ENCODE data around the gene PRKAR2A. TPM values are rescaled to one million over a fixed set of nuclear protein-coding genes. Genes with fewer than 3 reads are reported as not detected.
A peak's percentile ranks its signal among the peaks of the same experiment; 100 is the strongest.

The PRKAR2A gene
- total RNA-seq, 2 experiments from 2014 or later: 31.0 to 32.1 TPM

DNA sequence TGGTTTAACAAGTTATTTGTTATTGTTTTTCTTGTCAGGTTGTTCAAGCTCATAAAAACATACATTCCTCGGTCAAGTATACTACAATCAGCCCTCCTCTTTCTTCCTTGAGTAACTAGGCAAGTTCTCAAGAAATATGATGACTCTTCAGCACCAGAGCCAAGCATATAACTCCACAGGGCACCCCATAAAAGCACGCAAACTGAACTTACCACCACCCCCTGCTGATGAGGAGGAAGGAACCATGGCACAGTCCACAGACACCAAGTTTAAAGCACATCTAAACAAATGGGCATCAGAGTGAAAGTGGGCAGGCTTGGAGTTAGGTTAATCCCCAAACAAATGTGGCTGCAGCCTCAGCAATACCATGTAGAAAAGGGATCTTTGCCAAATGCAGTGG, 135.9 kb downstream of the PRKAR2A start:
- DNase-seq (no peak), ATAC-seq (no peak)
- H3K4me1 Mint-ChIP-seq (ENCODE audit: low read depth): peaks cover 66% of the 10 kb centered on the region
- H3K4me3 Mint-ChIP-seq: no peak overlapping the region
- CTCF ChIA-PET: no interaction called here
- peaks cover 35% of the 10 kb centered on the region for H3K36me3 Mint-ChIP-seq (ENCODE audit: low read depth)
- POLR2A ChIA-PET: interaction anchor here (1.9 kb wide), 1 partner anchor 10 kb away, joined by 4 read pairs; no protein-coding TSS in a partner anchor
- TF ChIP-seq, protein P1, sequence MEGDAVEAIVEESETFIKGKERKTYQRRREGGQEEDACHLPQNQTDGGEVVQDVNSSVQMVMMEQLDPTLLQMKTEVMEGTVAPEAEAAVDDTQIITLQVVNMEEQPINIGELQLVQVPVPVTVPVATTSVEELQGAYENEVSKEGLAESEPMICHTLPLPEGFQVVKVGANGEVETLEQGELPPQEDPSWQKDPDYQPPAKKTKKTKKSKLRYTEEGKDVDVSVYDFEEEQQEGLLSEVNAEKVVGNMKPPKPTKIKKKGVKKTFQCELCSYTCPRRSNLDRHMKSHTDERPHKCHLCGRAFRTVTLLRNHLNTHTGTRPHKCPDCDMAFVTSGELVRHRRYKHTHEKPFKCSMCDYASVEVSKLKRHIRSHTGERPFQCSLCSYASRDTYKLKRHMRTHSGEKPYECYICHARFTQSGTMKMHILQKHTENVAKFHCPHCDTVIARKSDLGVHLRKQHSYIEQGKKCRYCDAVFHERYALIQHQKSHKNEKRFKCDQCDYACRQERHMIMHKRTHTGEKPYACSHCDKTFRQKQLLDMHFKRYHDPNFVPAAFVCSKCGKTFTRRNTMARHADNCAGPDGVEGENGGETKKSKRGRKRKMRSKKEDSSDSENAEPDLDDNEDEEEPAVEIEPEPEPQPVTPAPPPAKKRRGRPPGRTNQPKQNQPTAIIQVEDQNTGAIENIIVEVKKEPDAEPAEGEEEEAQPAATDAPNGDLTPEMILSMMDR (IDR thresholded peaks at IDR 0.05): no peak
- H3K27me3 Mint-ChIP-seq: no peaks in the 10 kb centered on the region
- intact Hi-C loops (cut with micrococcal nuclease): no loop called here
- no peaks in the 10 kb centered on the region for H3K9me3 Mint-ChIP-seq
- H3K27ac Mint-ChIP-seq: peak overlapping the region; percentile 78

DNA sequence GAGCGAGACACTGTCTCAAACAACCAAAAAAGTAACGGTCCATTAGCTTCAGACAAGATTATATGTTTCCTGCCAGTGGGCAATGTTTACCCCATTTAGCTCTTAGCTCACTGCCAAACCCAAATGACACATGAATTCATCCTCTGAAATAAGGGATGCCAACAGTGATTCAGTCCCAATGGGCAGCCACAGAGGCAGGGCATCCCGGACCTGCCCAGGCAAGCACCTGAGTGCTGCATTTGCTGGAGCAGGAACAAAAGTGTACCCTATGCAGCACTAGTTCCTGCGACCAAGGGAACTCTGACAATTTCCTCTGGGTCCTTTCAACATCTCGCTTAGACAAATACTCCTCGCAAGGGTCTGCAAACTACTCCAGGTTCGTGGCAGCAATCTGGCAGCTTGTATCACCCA, 138.6 kb downstream of the PRKAR2A start:
- Mint-ChIP-seq H3K27me3 (no peaks in the 10 kb centered on the region), H3K27ac (peak overlapping the region; percentile 79), H3K4me3 (no peak overlapping the region), H3K36me3 (ENCODE audit: low read depth) (peaks cover 34% of the 10 kb centered on the region), H3K4me1 (ENCODE audit: low read depth) (peaks cover 57% of the 10 kb centered on the region), H3K9me3 (no peaks in the 10 kb centered on the region)
- ATAC-seq (no peak), DNase-seq (no peak)
- TF ChIP-seq, protein P1 (IDR thresholded peaks at IDR 0.05): no peak
- intact Hi-C loops (cut with micrococcal nuclease): no loop called here
- ChIA-PET POLR2A (interaction anchor here (1.4 to 3.7 kb wide), 2 partner anchors 8 to 33 kb away, joined by 6 to 19 read pairs; partner anchors contain the start of gene IP6K2), CTCF (interaction anchor here (1.0 to 5.2 kb wide), 4 partner anchors 13 to 28 kb away, joined by 3 to 20 read pairs (median 4); partner anchors contain the start of gene NCKIPSD)

- no peak for DNase-seq
- TF ChIP-seq, protein P1 (IDR thresholded peaks at IDR 0.05): no peak
- ChIA-PET POLR2A (interaction anchor here (1.3 to 3.7 kb wide), 2 partner anchors 9 to 10 kb away, joined by 5 to 19 read pairs; partner anchors contain the start of gene IP6K2), CTCF (interaction anchor here (0.9 to 5.2 kb wide), 5 partner anchors 9 to 31 kb away, joined by 3 to 20 read pairs (median 3); partner anchors contain the start of gene NCKIPSD)
- Mint-ChIP-seq H3K4me3 (no peak overlapping the region), H3K27ac (peak overlapping the region; percentile 79), H3K9me3 (no peaks in the 10 kb centered on the region), H3K36me3 (ENCODE audit: low read depth) (peaks cover 34% of the 10 kb centered on the region), H3K4me1 (ENCODE audit: low read depth) (peaks cover 59% of the 10 kb centered on the region), H3K27me3 (no peaks in the 10 kb centered on the region)
- intact Hi-C loops (cut with micrococcal nuclease): no loop called here
- peak; percentile 41 for ATAC-seq
Observed at GRCh38 chr3:48708481-48708889, 139.2 kb downstream of the PRKAR2A start.

DNA sequence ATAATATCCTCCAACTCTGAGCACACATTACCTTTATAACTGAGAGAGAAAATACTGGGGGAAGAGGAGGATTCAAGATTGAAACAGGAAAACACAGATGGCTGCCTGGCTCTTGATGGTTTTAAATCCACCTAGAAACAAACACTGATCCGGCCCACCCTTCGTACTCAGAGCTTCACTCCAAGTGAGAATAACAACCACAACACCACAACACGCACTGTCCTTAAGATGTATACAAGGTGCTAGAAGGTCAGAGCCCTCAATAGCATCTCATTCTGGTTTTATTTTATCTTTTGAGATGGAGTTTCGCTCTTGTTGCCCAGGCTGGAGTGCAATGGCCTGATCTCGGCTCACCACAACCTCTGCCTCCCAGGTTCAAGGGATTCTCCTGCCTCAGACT, 140.5 kb downstream of the PRKAR2A start:
- peaks cover 62% of the 10 kb centered on the region for H3K4me1 Mint-ChIP-seq (ENCODE audit: low read depth)
- TF ChIP-seq, protein P1 (IDR thresholded peaks at IDR 0.05): no peak
- no peak overlapping the region for H3K4me3 Mint-ChIP-seq
- H3K27me3 Mint-ChIP-seq: no peaks in the 10 kb centered on the region
- peak; percentile 63 for ATAC-seq
- ChIA-PET POLR2A (interaction anchor here (0.6 to 3.7 kb wide), 4 partner anchors 9 to 466 kb away, joined by 3 to 19 read pairs (median 4); partner anchors contain the start of gene IP6K2), CTCF (interaction anchor here (0.9 to 5.2 kb wide), 3 partner anchors 21 to 245 kb away, joined by 3 to 20 read pairs (median 3); partner anchors contain the start of gene NCKIPSD)
- peak overlapping the region; percentile 68 for H3K27ac Mint-ChIP-seq
- no peaks in the 10 kb centered on the region for H3K9me3 Mint-ChIP-seq
- H3K36me3 Mint-ChIP-seq (ENCODE audit: low read depth): peaks cover 38% of the 10 kb centered on the region
- intact Hi-C loops (cut with micrococcal nuclease): no loop called here
- DNase-seq: no peak

DNA sequence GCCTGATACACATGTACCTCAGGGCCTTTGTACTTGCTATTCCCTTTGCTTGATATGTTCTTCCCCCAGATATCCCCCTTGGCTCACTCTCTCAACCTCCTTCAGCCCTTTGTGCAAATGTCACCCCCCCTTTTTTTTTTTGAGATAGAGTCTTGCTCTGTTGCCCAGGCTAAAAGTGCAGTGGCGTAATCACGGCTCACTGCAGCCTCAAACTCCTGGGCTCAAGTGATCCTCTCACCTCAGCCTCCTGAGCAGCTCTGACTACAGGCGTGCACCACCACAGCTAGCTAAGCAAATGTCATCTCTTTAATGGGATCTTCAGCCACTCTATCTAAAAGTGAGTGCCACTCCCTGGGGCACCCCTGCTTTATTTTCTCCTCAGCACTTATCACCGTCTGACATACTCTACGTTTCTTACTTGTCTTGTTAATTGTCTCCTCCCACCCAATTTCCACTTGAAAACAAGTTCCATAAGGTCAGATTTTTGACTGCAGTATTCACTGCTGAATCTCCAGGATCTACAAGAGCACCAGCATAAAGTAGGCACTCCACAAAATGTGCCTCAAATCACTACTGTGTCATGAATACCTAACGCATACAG, 145.3 kb downstream of the PRKAR2A start:
- Mint-ChIP-seq H3K4me3 (no peak overlapping the region), H3K27me3 (no peaks in the 10 kb centered on the region), H3K9me3 (no peaks in the 10 kb centered on the region), H3K4me1 (ENCODE audit: low read depth) (peaks cover 46% of the 10 kb centered on the region), H3K36me3 (ENCODE audit: low read depth) (peaks cover 31% of the 10 kb centered on the region), H3K27ac (peak overlapping the region; percentile 44)
- POLR2A ChIA-PET: interaction anchor here (1.4 kb wide), 1 partner anchor 8 kb away, joined by 4 read pairs; no protein-coding TSS in a partner anchor
- intact Hi-C loops (cut with micrococcal nuclease): no loop called here
- TF ChIP-seq, protein P1 (IDR thresholded peaks at IDR 0.05): no peak
- no peak for DNase-seq
- ATAC-seq: no peak
- CTCF ChIA-PET: no interaction called here

All from activated CD8-positive, alpha-beta T cell treated with anti-CD3 and anti-CD28 coated beads for 36 hours (primary cell).